ENCODE results near the gene CMSS1. TPM values are rescaled to one million over a fixed set of nuclear protein-coding genes. Genes with fewer than 3 reads are reported as not detected.

Gene CMSS1
- total RNA-seq, 1 experiment from 2014 or later = 64.1 TPM

- H3K27me3 ChIP-seq (ENCODE audit: insufficient read depth, low read length) = no peaks in the 10 kb centered on the region
- no peaks in the 10 kb centered on the region for H4K20me1 ChIP-seq (ENCODE audit: insufficient read depth)
- TF ChIP-seq EZH2 (IDR thresholded peaks at IDR 0.05) = no peak
- no peak for TF ChIP-seq TCF7L2 (IDR thresholded peaks at IDR 0.05; ENCODE audit: borderline replicate concordance, extremely low read depth, insufficient read depth, insufficient read length)
- no peak for TF ChIP-seq YY1 (IDR thresholded peaks at IDR 0.05; ENCODE audit: extremely low read depth, insufficient replicate concordance, low read depth, low read length)
- TF ChIP-seq ZBTB33 (IDR thresholded peaks at IDR 0.05; ENCODE audit: extremely low read depth, insufficient replicate concordance, low read length) = no peak
- TF ChIP-seq FOSL1 (IDR thresholded peaks at IDR 0.05; ENCODE audit: low read depth) = no peak
- no peak for TF ChIP-seq POLR2AphosphoS5 (IDR thresholded peaks at IDR 0.05; ENCODE audit: low read depth, low read length)
- TF ChIP-seq RAD21 (IDR thresholded peaks at IDR 0.05; ENCODE audit: low read depth) = no peak
- no peak for TF ChIP-seq SP1 (IDR thresholded peaks at IDR 0.05; ENCODE audit: low read depth)
- TF ChIP-seq REST (IDR thresholded peaks at IDR 0.05; ENCODE audit: low read depth) = no peak
- TF ChIP-seq ELF1 (IDR thresholded peaks at IDR 0.05; ENCODE audit: borderline replicate concordance, low read depth) = no peak
- TF ChIP-seq ZFX (IDR thresholded peaks at IDR 0.05) = no peak
- TF ChIP-seq MAX (IDR thresholded peaks at IDR 0.05) = no peak
- H3K79me2 ChIP-seq (ENCODE audit: insufficient read depth, low read length) = no peaks in the 10 kb centered on the region
- no peak overlapping the region for H3K27ac ChIP-seq (ENCODE audit: low read depth, low read length)
- no peaks in the 10 kb centered on the region for H3K9me3 ChIP-seq (ENCODE audit: control insufficient read depth in 1 of 2, insufficient read depth in 1 of 2, low read depth in 1 of 2, low read length in 2 of 2)
- no peak overlapping the region for H3K4me2 ChIP-seq (ENCODE audit: low read length)
- H3K36me3 ChIP-seq (ENCODE audit: control insufficient read depth in 1 of 2, insufficient read depth in 2 of 2, low read length in 2 of 2) = no peaks in the 10 kb centered on the region
- ChIA-PET CTCF (no interaction called here), POLR2A (no interaction called here), RAD21 (ENCODE audit: low non-redundant PET in 1 of 2, low total read pairs in 2 of 2, uncharacterized antibody in 2 of 2, unreplicated experiment in 2 of 2) (no interaction called here)
- no peaks in the 10 kb centered on the region for H3K9me2 ChIP-seq (ENCODE audit: insufficient read depth)
- H3K9ac ChIP-seq (ENCODE audit: low read length) = no peak overlapping the region
- no TSS peak for BruUV-seq (replicated peaks)
- no peak for ATAC-seq
- intact Hi-C loops (cut with micrococcal nuclease) = no loop called here
- DNase-seq (ENCODE audit: low read depth, low spot score) = no peak
- H3K4me3 ChIP-seq (replicated peaks in 1 of 2; ENCODE audit: low read depth in 1 of 2, low read length in 2 of 2) = no peak overlapping the region
- no peaks in the 10 kb centered on the region for H3K4me1 ChIP-seq (ENCODE audit: control insufficient read depth in 1 of 2, insufficient read depth in 2 of 2, low read length in 2 of 2)
- H2AFZ ChIP-seq (ENCODE audit: low read depth, low read length, poor library complexity, severe bottlenecking) = no peak overlapping the region
Measured at GRCh38 chr3:100197876-100198275, 380.2 kb downstream of the CMSS1 start.
